Gastroesophageal sphincter (tissue), 3 donors: Measurements from ENCODE around the gene ARAP1.

Experiments used
- POLR2A ChIP-seq, 2 donors: fragments of 450-650 bp; IDR thresholded peaks; one replicate each; pipeline ENCODE4 v1.6.1; 2017; ENCODE audit warnings: antibody characterized with exemption in 2 of 2, mild to moderate bottlenecking in 2 of 2, moderate library complexity in 1 of 2
- TF ChIP-seq, protein P1 (sequence below), 4 experiments: fragments of 200-600 bp in 2 of 4; fragments of 450-650 bp in 2 of 4; sonication (generic) in 1 of 4; IDR thresholded peaks; one replicate each; pipeline ENCODE4 v1.5.1; 2017 to 2019; ENCODE audit warnings: antibody characterized with exemption in 4 of 4, mild to moderate bottlenecking in 2 of 4, moderate library complexity in 2 of 4

DNA sequence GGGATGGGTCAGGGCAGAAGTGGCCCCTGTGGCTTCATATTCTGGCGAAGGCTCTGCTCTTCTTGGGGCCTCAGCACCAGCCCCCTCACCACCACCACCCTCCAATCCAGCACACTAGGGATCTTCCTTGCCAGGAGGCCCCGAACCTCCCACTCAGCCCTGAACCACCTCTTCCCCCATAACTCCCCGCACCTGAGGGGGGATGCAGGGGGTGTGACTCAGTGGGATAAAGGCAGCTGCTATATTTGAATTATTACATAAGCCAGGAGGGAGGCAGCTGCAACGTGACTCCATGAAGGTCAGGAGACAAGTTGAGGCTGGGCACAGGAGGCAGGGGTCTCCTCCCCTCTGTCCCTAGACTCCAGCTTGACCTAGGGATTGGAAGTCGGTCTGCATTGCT is 72.3 kb downstream of the ARAP1 start:
- TF ChIP-seq, protein P1, sequence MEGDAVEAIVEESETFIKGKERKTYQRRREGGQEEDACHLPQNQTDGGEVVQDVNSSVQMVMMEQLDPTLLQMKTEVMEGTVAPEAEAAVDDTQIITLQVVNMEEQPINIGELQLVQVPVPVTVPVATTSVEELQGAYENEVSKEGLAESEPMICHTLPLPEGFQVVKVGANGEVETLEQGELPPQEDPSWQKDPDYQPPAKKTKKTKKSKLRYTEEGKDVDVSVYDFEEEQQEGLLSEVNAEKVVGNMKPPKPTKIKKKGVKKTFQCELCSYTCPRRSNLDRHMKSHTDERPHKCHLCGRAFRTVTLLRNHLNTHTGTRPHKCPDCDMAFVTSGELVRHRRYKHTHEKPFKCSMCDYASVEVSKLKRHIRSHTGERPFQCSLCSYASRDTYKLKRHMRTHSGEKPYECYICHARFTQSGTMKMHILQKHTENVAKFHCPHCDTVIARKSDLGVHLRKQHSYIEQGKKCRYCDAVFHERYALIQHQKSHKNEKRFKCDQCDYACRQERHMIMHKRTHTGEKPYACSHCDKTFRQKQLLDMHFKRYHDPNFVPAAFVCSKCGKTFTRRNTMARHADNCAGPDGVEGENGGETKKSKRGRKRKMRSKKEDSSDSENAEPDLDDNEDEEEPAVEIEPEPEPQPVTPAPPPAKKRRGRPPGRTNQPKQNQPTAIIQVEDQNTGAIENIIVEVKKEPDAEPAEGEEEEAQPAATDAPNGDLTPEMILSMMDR (IDR thresholded peaks at IDR 0.05): no peak
- no peak for TF ChIP-seq POLR2A (IDR thresholded peaks at IDR 0.05)
